ENCODE data around the gene SAXO1.

Gene SAXO1

GRCh38 chr9:18911714-18912342, 121.2 kb downstream of the SAXO1 start:
- H3K27me3 ChIP-seq (ENCODE audit: insufficient read depth, insufficient read length): no peaks in the 10 kb centered on the region
- H3K4me1 ChIP-seq (ENCODE audit: insufficient read depth, insufficient read length): peaks cover 17% of the 10 kb centered on the region
- no peak for DNase-seq (ENCODE audit: low read depth, low spot score)
- no peaks in the 10 kb centered on the region for H3K36me3 ChIP-seq (ENCODE audit: insufficient read depth, insufficient read length, low read length)
- no peak overlapping the region for H3K9ac ChIP-seq (ENCODE audit: insufficient read length, low read depth)
- TF ChIP-seq ZNF274 (IDR thresholded peaks at IDR 0.05; ENCODE audit: low read depth, low read length) (no peak), SUZ12 (IDR thresholded peaks at IDR 0.05; ENCODE audit: extremely low read depth, insufficient read depth, insufficient read length) (no peak), YY1 (IDR thresholded peaks at IDR 0.05; ENCODE audit: insufficient read depth, insufficient read length) (no peak)
- no peak overlapping the region for H3K4me3 ChIP-seq (ENCODE audit: insufficient read length, low read depth)
- H3K9me3 ChIP-seq (ENCODE audit: insufficient read depth, low read length): no peaks in the 10 kb centered on the region

GRCh38 chr9:18910916-18911315, 122.1 kb downstream of the SAXO1 start:
- TF ChIP-seq YY1 (IDR thresholded peaks at IDR 0.05; ENCODE audit: insufficient read depth, insufficient read length) (no peak), SUZ12 (IDR thresholded peaks at IDR 0.05; ENCODE audit: extremely low read depth, insufficient read depth, insufficient read length) (no peak), ZNF274 (IDR thresholded peaks at IDR 0.05; ENCODE audit: low read depth, low read length) (no peak)
- no peak overlapping the region for H3K4me3 ChIP-seq (ENCODE audit: insufficient read length, low read depth)
- H3K9ac ChIP-seq (ENCODE audit: insufficient read length, low read depth): no peak overlapping the region
- H3K9me3 ChIP-seq (ENCODE audit: insufficient read depth, low read length): no peaks in the 10 kb centered on the region
- no peaks in the 10 kb centered on the region for H3K27me3 ChIP-seq (ENCODE audit: insufficient read depth, insufficient read length)
- no peaks in the 10 kb centered on the region for H3K36me3 ChIP-seq (ENCODE audit: insufficient read depth, insufficient read length, low read length)
- peaks cover 21% of the 10 kb centered on the region for H3K4me1 ChIP-seq (ENCODE audit: insufficient read depth, insufficient read length)
- DNase-seq (ENCODE audit: low read depth, low spot score): no peak

DNA sequence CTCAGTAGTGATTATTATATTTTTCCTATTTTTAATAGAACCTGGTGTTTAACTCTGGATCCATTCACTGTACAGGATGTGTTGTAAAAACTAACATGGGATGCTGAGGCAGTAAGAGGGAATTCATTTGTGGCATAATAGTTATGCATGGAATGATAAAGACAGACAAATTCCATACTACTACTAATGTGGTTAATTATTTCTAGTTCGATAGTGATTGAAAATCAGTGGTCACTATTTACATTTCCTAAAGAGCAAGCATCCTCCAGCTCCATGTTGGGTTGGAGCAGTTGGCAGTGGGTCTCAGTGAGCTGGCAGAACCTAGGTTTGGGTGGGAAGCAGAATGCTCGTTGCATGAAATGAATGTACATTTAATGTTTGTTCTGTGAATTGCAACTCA, 122.6 kb downstream of the SAXO1 start:
- peaks cover 21% of the 10 kb centered on the region for H3K4me1 ChIP-seq (ENCODE audit: insufficient read depth, insufficient read length)
- H3K36me3 ChIP-seq (ENCODE audit: insufficient read depth, insufficient read length, low read length): no peaks in the 10 kb centered on the region
- no peak overlapping the region for H3K9ac ChIP-seq (ENCODE audit: insufficient read length, low read depth)
- H3K9me3 ChIP-seq (ENCODE audit: insufficient read depth, low read length): no peaks in the 10 kb centered on the region
- no peak for DNase-seq (ENCODE audit: low read depth, low spot score)
- H3K27me3 ChIP-seq (ENCODE audit: insufficient read depth, insufficient read length): no peaks in the 10 kb centered on the region
- no peak overlapping the region for H3K4me3 ChIP-seq (ENCODE audit: insufficient read length, low read depth)
- no peak for TF ChIP-seq ZNF274 (IDR thresholded peaks at IDR 0.05; ENCODE audit: low read depth, low read length)
- no peak for TF ChIP-seq YY1 (IDR thresholded peaks at IDR 0.05; ENCODE audit: insufficient read depth, insufficient read length)
- TF ChIP-seq SUZ12 (IDR thresholded peaks at IDR 0.05; ENCODE audit: extremely low read depth, insufficient read depth, insufficient read length): no peak

GRCh38 chr9:18909140-18910018, 123.6 kb downstream of the SAXO1 start:
- Histone ChIP-seq H3K27me3 (ENCODE audit: insufficient read depth, insufficient read length) (no peaks in the 10 kb centered on the region), H3K4me3 (ENCODE audit: insufficient read length, low read depth) (no peak overlapping the region), H3K4me1 (ENCODE audit: insufficient read depth, insufficient read length) (peaks cover 21% of the 10 kb centered on the region), H3K9me3 (ENCODE audit: insufficient read depth, low read length) (no peaks in the 10 kb centered on the region), H3K9ac (ENCODE audit: insufficient read length, low read depth) (no peak overlapping the region), H3K36me3 (ENCODE audit: insufficient read depth, insufficient read length, low read length) (no peaks in the 10 kb centered on the region)
- no peak for DNase-seq (ENCODE audit: low read depth, low spot score)
- no peak for TF ChIP-seq ZNF274 (IDR thresholded peaks at IDR 0.05; ENCODE audit: low read depth, low read length)
- no peak for TF ChIP-seq SUZ12 (IDR thresholded peaks at IDR 0.05; ENCODE audit: extremely low read depth, insufficient read depth, insufficient read length)
- no peak for TF ChIP-seq YY1 (IDR thresholded peaks at IDR 0.05; ENCODE audit: insufficient read depth, insufficient read length)

- Histone ChIP-seq H3K27me3 (ENCODE audit: insufficient read depth, insufficient read length) (no peaks in the 10 kb centered on the region), H3K9me3 (ENCODE audit: insufficient read depth, low read length) (no peaks in the 10 kb centered on the region), H3K9ac (ENCODE audit: insufficient read length, low read depth) (no peak overlapping the region), H3K4me3 (ENCODE audit: insufficient read length, low read depth) (no peak overlapping the region), H3K4me1 (ENCODE audit: insufficient read depth, insufficient read length) (peaks cover 21% of the 10 kb centered on the region), H3K36me3 (ENCODE audit: insufficient read depth, insufficient read length, low read length) (no peaks in the 10 kb centered on the region)
- DNase-seq (ENCODE audit: low read depth, low spot score): no peak
- no peak for TF ChIP-seq SUZ12 (IDR thresholded peaks at IDR 0.05; ENCODE audit: extremely low read depth, insufficient read depth, insufficient read length)
- no peak for TF ChIP-seq YY1 (IDR thresholded peaks at IDR 0.05; ENCODE audit: insufficient read depth, insufficient read length)
- no peak for TF ChIP-seq ZNF274 (IDR thresholded peaks at IDR 0.05; ENCODE audit: low read depth, low read length)
Measured at GRCh38 chr9:18907927-18908625, 124.9 kb downstream of the SAXO1 start.

GRCh38 chr9:18906656-18907395, 126.2 kb downstream of the SAXO1 start:
- no peak for TF ChIP-seq YY1 (IDR thresholded peaks at IDR 0.05; ENCODE audit: insufficient read depth, insufficient read length)
- no peak for TF ChIP-seq SUZ12 (IDR thresholded peaks at IDR 0.05; ENCODE audit: extremely low read depth, insufficient read depth, insufficient read length)
- TF ChIP-seq ZNF274 (IDR thresholded peaks at IDR 0.05; ENCODE audit: low read depth, low read length): no peak
- Histone ChIP-seq H3K9me3 (ENCODE audit: insufficient read depth, low read length) (no peaks in the 10 kb centered on the region; the same call in 1 of the 2 replicates), H3K36me3 (ENCODE audit: insufficient read depth, insufficient read length, low read length) (no peaks in the 10 kb centered on the region), H3K27me3 (ENCODE audit: insufficient read depth, insufficient read length) (no peaks in the 10 kb centered on the region), H3K4me1 (ENCODE audit: insufficient read depth, insufficient read length) (peaks cover 21% of the 10 kb centered on the region), H3K9ac (ENCODE audit: insufficient read length, low read depth) (no peak overlapping the region), H3K4me3 (ENCODE audit: insufficient read length, low read depth) (no peak overlapping the region)
- DNase-seq (ENCODE audit: low read depth, low spot score): no peak

Measured in NT2/D1 (cell line).